ENCODE results near the gene CUX1. TPM values are rescaled to one million over a fixed set of nuclear protein-coding genes. Genes with fewer than 3 reads are reported as not detected.

CUX1 gene
- total RNA-seq, 1 experiment from 2014 or later, result 53.5 TPM

- Histone ChIP-seq H2AK5ac (ENCODE audit: insufficient read length, low read length) (no peak overlapping the region), H4K8ac (replicated peaks; ENCODE audit: insufficient read length, low read depth, low read length) (no peak overlapping the region), H4K5ac (ENCODE audit: insufficient read length, low read depth, low read length) (no peak overlapping the region), H3K23ac (ENCODE audit: insufficient read length, low read depth, low read length) (no peak overlapping the region), H3K23me2 (ENCODE audit: insufficient read length, low read depth, low read length, poor library complexity, severe bottlenecking) (no peaks in the 10 kb centered on the region), H3K9ac (ENCODE audit: extremely low read depth, insufficient read length, low read length) (no peak overlapping the region), H2BK20ac (ENCODE audit: low read depth, low read length, poor library complexity, severe bottlenecking) (no peak overlapping the region), H3K27ac (ENCODE audit: insufficient read length, low read depth, low read length) (no peak overlapping the region), H2BK12ac (ENCODE audit: insufficient read length, low read depth, low read length) (no peak overlapping the region), H2BK120ac (ENCODE audit: low read depth, low read length, poor library complexity, severe bottlenecking) (no peak overlapping the region), H3K79me1 (ENCODE audit: insufficient read depth, low read depth, low read length, poor library complexity, severe bottlenecking) (no peaks in the 10 kb centered on the region), H3K4me2 (ENCODE audit: insufficient read depth, insufficient read length, low read length) (peak overlapping the region; percentile 1), H3K9me3 (ENCODE audit: control insufficient read depth, low read depth, low read length) (no peaks in the 10 kb centered on the region), H3K27me3 (ENCODE audit: insufficient read depth, low read length) (no peaks in the 10 kb centered on the region), H3K4ac (ENCODE audit: low read depth, low read length) (no peak overlapping the region), H3T11ph (ENCODE audit: low read length) (no peak overlapping the region), H3K14ac (ENCODE audit: insufficient read depth, low read length) (no peak overlapping the region), H2BK15ac (ENCODE audit: low read depth, low read length) (no peak overlapping the region), H4K20me1 (ENCODE audit: control insufficient read depth, insufficient read depth, insufficient read length) (no peaks in the 10 kb centered on the region), H3K56ac (ENCODE audit: insufficient read length, low read depth, low read length) (no peak overlapping the region), H3K18ac (ENCODE audit: insufficient read length, low read depth, low read length) (no peak overlapping the region), H2AFZ (ENCODE audit: low read length) (no peak overlapping the region), H4K91ac (ENCODE audit: insufficient read length, low read depth, low read length) (no peak overlapping the region), H3K79me2 (ENCODE audit: insufficient read depth, low read length) (no peaks in the 10 kb centered on the region), H3K4me1 (ENCODE audit: insufficient read depth, low read length) (no peaks in the 10 kb centered on the region; the same call in 1 of the 2 replicates), H2BK5ac (ENCODE audit: insufficient read length, low read length) (no peak overlapping the region)
- Mint-ChIP-seq H3K9me3 (no peaks in the 10 kb centered on the region), H3K27ac (peak overlapping the region in 1 of 3 experiments; percentile 29; a peak in 1 of 7 replicates), H3K4me3 (peak overlapping the region in 1 of 2 experiments; percentile 26; a peak in 3 of 5 replicates), H3K27me3 (ENCODE audit: low read depth) (peaks cover 17% of the 10 kb centered on the region), H3K4me1 (peaks cover 13 to 23% of the 10 kb centered on the region in 2 experiments), H3K36me3 (ENCODE audit: insufficient read depth in 1 of 3, low read depth in 3 of 3) (peaks cover 0 to 6% (median 6%) of the 10 kb centered on the region in 3 experiments; a peak in 3 of 7 replicates)
- TF ChIP-seq CTCF (conservative IDR thresholded peaks at IDR 0.05), result no peak
- no CpG with 5 or more reads among the region's 37 CpGs for WGBS (ENCODE audit: extremely low coverage, insufficient read length, low lambda C conversion rate)
- no peak for DNase-seq
These were observed 503.4 kb downstream of the CUX1 start for GRCh38 chr7:102320601-102321350.

Measured in H9 (cell line).